PC-9 (cell line): ENCODE results near the gene ASTN2. TPM values are rescaled to one million over a fixed set of nuclear protein-coding genes. Genes with fewer than 3 reads are reported as not detected.

Source experiments
- BruUV-seq: library from RNA; stranded (reverse); fragments of 400-500 nt; replicated peaks from 2 replicates; lab custom pipeline; 2021; lab: Mats Ljungman, UMichigan
- CTCF ChIA-PET: fragments of 300-600 bp; sonication (Branson Sonifier 250); formaldehyde crosslinking; loops from one replicate; lab custom pipeline; 2022; ENCODE audit warnings: antibody characterized with exemption; lab: Charles Lee
- POLR2A ChIA-PET: fragments of 300-600 bp; sonication (Branson Sonifier 250); formaldehyde crosslinking; loops from one replicate; lab custom pipeline; 2022; ENCODE audit warnings: antibody characterized with exemption; ENCODE audit not compliant: unreplicated experiment; lab: Charles Lee
- DNase-seq, 2 experiments: peaks; one replicate each; pipeline versions ENCODE4 v3.0.0 to v3.0.0-alpha.2; 2015 to 2022; ENCODE audit warnings: mixed read lengths in 1 of 2
- H2AFZ ChIP-seq: fragments of 200-600 bp; sonication (generic); 2 replicates; pipeline ENCODE4 v1.8.1; 2017; ENCODE audit warnings: antibody characterized with exemption
- H3F3A ChIP-seq: fragments of 200-600 bp; sonication (generic); 2 replicates; pipeline ENCODE4 v1.8.1; 2017; ENCODE audit warnings: antibody characterized with exemption, mild to moderate bottlenecking, low read depth; ENCODE audit not compliant: insufficient read depth
- H3K27ac ChIP-seq: fragments of 200-600 bp; sonication (generic); 2 replicates; pipeline ENCODE4 v1.6.1; 2016; ENCODE audit warnings: mixed run types
- H3K27me3 ChIP-seq: fragments of 200-600 bp; sonication (generic); 2 replicates; pipeline ENCODE4 v1.6.1; 2016; ENCODE audit warnings: low read depth, mixed run types; ENCODE audit not compliant: insufficient read depth
- H3K36me3 ChIP-seq: fragments of 200-600 bp; sonication (generic); 2 replicates; pipeline ENCODE4 v1.6.1; 2016; ENCODE audit warnings: low read depth, mixed run types
- H3K4me1 ChIP-seq: fragments of 200-600 bp; sonication (generic); replicated peaks from 2 replicates; pipeline ENCODE4 v1.6.1; 2016; ENCODE audit warnings: mixed run types; ENCODE audit not compliant: insufficient read depth
- H3K4me2 ChIP-seq: fragments of 200-600 bp; sonication (generic); 2 replicates; pipeline ENCODE4 v1.6.1; 2017; ENCODE audit warnings: mixed run types
- H3K4me3 ChIP-seq: fragments of 200-600 bp; sonication (generic); 2 replicates; pipeline ENCODE4 v1.6.1; 2016; ENCODE audit warnings: mixed run types
- H3K79me2 ChIP-seq: fragments of 200-600 bp; sonication (generic); 2 replicates; pipeline ENCODE4 v1.6.1; 2017; ENCODE audit warnings: low read depth, mixed run types
- H3K9me2 ChIP-seq: fragments of 200-600 bp; sonication (generic); 2 replicates; pipeline ENCODE4 v1.8.1; 2017; ENCODE audit warnings: mild to moderate bottlenecking; ENCODE audit not compliant: insufficient read depth
- H3K9me3 ChIP-seq: fragments of 200-600 bp; sonication (generic); 2 replicates; pipeline ENCODE4 v1.8.1; 2016; ENCODE audit warnings: low read depth; ENCODE audit not compliant: insufficient read depth
- H4K20me1 ChIP-seq: fragments of 200-600 bp; sonication (generic); 2 replicates; pipeline ENCODE4 v1.8.1; 2017; ENCODE audit not compliant: insufficient read depth
- CTCF ChIP-seq: fragments of 200-600 bp; sonication (generic); conservative IDR thresholded peaks from 2 replicates; pipeline ENCODE4 v1.6.1; 2017; ENCODE audit warnings: mixed run types, antibody characterized with exemption, mild to moderate bottlenecking, moderate library complexity
- EZH2 ChIP-seq: fragments of 200-600 bp; sonication (generic); IDR thresholded peaks from 2 replicates; pipeline ENCODE4 v1.8.0; 2017; ENCODE audit warnings: antibody characterized with exemption, low read depth
- intact Hi-C: fragments of 100-400 bp; cut with micrococcal nuclease; formaldehyde crosslinking; loops from one replicate; pipeline ENCODE4 v1.10.0; 2022; ENCODE audit not compliant: unreplicated experiment
- total RNA-seq: library from RNA; stranded (reverse); gene quantifications from 2 replicates; pipeline ENCODE4 v1.2.3, GENCODE V29; 2021

The ASTN2 gene
- total RNA-seq, 1 experiment from 2014 or later = 6.2 TPM

DNA sequence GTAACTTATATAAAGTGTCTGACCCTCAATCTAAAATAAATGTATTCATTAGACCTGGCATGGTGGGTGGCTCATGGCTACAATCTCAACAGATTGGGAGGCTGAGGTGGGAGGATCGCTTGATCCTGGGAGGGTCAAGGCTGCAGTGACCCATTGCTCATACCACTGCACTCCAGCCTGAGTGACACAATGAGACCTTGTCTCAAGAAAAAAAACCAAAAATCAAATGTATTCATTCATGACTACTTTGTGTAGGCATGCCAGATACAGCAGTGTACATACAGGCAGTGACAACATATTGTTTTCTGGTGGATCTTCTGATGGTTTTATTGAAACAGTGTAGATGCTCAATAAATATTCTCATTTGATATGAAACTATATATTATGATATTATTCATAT, 526.8 kb downstream of the ASTN2 start:
- POLR2A ChIA-PET = no interaction called here

GRCh38 chr9:116883676-116884075, 531.2 kb downstream of the ASTN2 start:
- no peak overlapping the region for H2AFZ ChIP-seq
- no peak overlapping the region for H3K4me2 ChIP-seq
- no peak for TF ChIP-seq EZH2
- no peak for TF ChIP-seq CTCF
- H3K9me3 ChIP-seq = 0 out of 2 replicates have a peak, but pooled peaks cover 5% of the 10 kb centered on the region
- ChIA-PET CTCF (no interaction called here), POLR2A (no interaction called here)
- no TSS peak for BruUV-seq
- no peak overlapping the region for H3K27ac ChIP-seq
- no peaks in the 10 kb centered on the region for H3K36me3 ChIP-seq
- H3K79me2 ChIP-seq = no peaks in the 10 kb centered on the region
- intact Hi-C loops = no loop called here
- no peaks in the 10 kb centered on the region for H3F3A ChIP-seq
- H3K4me1 ChIP-seq = 0 out of 2 replicates have a peak, but pooled peaks cover 7% of the 10 kb centered on the region
- no peaks in the 10 kb centered on the region for H4K20me1 ChIP-seq
- DNase-seq = no peak
- no peaks in the 10 kb centered on the region for H3K27me3 ChIP-seq
- no peak overlapping the region for H3K4me3 ChIP-seq
- H3K9me2 ChIP-seq = no peaks in the 10 kb centered on the region; the same call in 1 of the 2 replicates

More for the DNA sequence above, 526.8 kb downstream of the ASTN2 start:
- H3K4me1 ChIP-seq = 0 out of 2 replicates have a peak, but pooled peaks cover 9% of the 10 kb centered on the region
- no peaks in the 10 kb centered on the region for H4K20me1 ChIP-seq
- DNase-seq = no peak
- no peaks in the 10 kb centered on the region for H3K9me3 ChIP-seq
- intact Hi-C loops = no loop called here
- H3K4me3 ChIP-seq = no peak overlapping the region
- H2AFZ ChIP-seq = no peak overlapping the region
- no peak overlapping the region for H3K27ac ChIP-seq
- H3K9me2 ChIP-seq = no peaks in the 10 kb centered on the region; the same call in 1 of the 2 replicates
- no peaks in the 10 kb centered on the region for H3F3A ChIP-seq
- H3K36me3 ChIP-seq = no peaks in the 10 kb centered on the region
- BruUV-seq = no TSS peak
- TF ChIP-seq EZH2 = no peak
- no peak for TF ChIP-seq CTCF
- no peak overlapping the region for H3K4me2 ChIP-seq
- CTCF ChIA-PET = no interaction called here
- H3K27me3 ChIP-seq = no peaks in the 10 kb centered on the region
- H3K79me2 ChIP-seq = no peaks in the 10 kb centered on the region

GRCh38 chr9:116877072-116877471, 537.8 kb downstream of the ASTN2 start:
- no peak overlapping the region for H3K4me2 ChIP-seq
- no peaks in the 10 kb centered on the region for H3K36me3 ChIP-seq
- H3K27me3 ChIP-seq = no peaks in the 10 kb centered on the region
- peaks cover 27% of the 10 kb centered on the region for H3K9me3 ChIP-seq
- TF ChIP-seq CTCF (no peak), EZH2 (no peak)
- ChIA-PET CTCF (no interaction called here), POLR2A (no interaction called here)
- DNase-seq = no peak
- H3K9me2 ChIP-seq = no peaks in the 10 kb centered on the region
- no peaks in the 10 kb centered on the region for H3K79me2 ChIP-seq
- H3K4me3 ChIP-seq = no peak overlapping the region
- H2AFZ ChIP-seq = no peak overlapping the region
- no peaks in the 10 kb centered on the region for H3K4me1 ChIP-seq
- H4K20me1 ChIP-seq = no peaks in the 10 kb centered on the region
- H3F3A ChIP-seq = no peaks in the 10 kb centered on the region
- no peak overlapping the region for H3K27ac ChIP-seq
- intact Hi-C loops = loop anchor here (10.0 kb wide), 1 partner anchor 118 kb away; no protein-coding TSS in a partner anchor
- BruUV-seq = no TSS peak
